ENCODE data around the gene ADGRV1.
"Not testable (repeated sequence)": the region's sequence is repeated elsewhere in the genome, so short reads cannot be mapped to it uniquely, and the experiment has no call there.

ADGRV1 gene

GRCh38 chr5:90657788-90658187 is 99.2 kb downstream of the ADGRV1 start:
- no peaks in the 10 kb centered on the region for H3K4me1 ChIP-seq (ENCODE audit: insufficient read depth, low read length)
- no peak overlapping the region for H3K27ac ChIP-seq (ENCODE audit: low read depth, low read length)
- no peak overlapping the region for H3K9ac ChIP-seq (ENCODE audit: low read length)
- no peaks in the 10 kb centered on the region for H3K9me3 ChIP-seq (ENCODE audit: low read length)
- no peak overlapping the region for H3K4me3 ChIP-seq (ENCODE audit: low read depth in 1 of 2, low read length in 2 of 2)
- H3K36me3 ChIP-seq (ENCODE audit: insufficient read depth, low read length), result no peaks in the 10 kb centered on the region
- H3K27me3 ChIP-seq (ENCODE audit: control insufficient read depth in 1 of 2, insufficient read depth in 2 of 2, low read length in 2 of 2), result no peaks in the 10 kb centered on the region

- Histone ChIP-seq H3K4me1 (ENCODE audit: insufficient read depth, low read length) (no peaks in the 10 kb centered on the region), H3K27ac (ENCODE audit: low read depth, low read length) (no peak overlapping the region), H3K9ac (ENCODE audit: low read length) (no peak overlapping the region), H3K4me3 (ENCODE audit: low read depth in 1 of 2, low read length in 2 of 2) (no peak overlapping the region), H3K36me3 (ENCODE audit: insufficient read depth, low read length) (no peaks in the 10 kb centered on the region), H3K27me3 (ENCODE audit: control insufficient read depth in 1 of 2, insufficient read depth in 2 of 2, low read length in 2 of 2) (no peaks in the 10 kb centered on the region), H3K9me3 (ENCODE audit: low read length) (no peaks in the 10 kb centered on the region)
Measured at GRCh38 chr5:90658620-90659019, 100.0 kb downstream of the ADGRV1 start.

GRCh38 chr5:90668079-90668565 is 109.5 kb downstream of the ADGRV1 start:
- not testable (repeated sequence) for H3K4me1 ChIP-seq (ENCODE audit: insufficient read depth, low read length); H3K36me3 ChIP-seq (ENCODE audit: insufficient read depth, low read length); H3K27ac ChIP-seq (ENCODE audit: low read depth, low read length); H3K4me3 ChIP-seq (ENCODE audit: low read depth in 1 of 2, low read length in 2 of 2); H3K9me3 ChIP-seq (ENCODE audit: low read length); H3K27me3 ChIP-seq (ENCODE audit: control insufficient read depth in 1 of 2, insufficient read depth in 2 of 2, low read length in 2 of 2); H3K9ac ChIP-seq (ENCODE audit: low read length)

GRCh38 chr5:90675222-90675621 is 116.6 kb downstream of the ADGRV1 start:
- Histone ChIP-seq H3K4me1 (ENCODE audit: insufficient read depth, low read length) (no peaks in the 10 kb centered on the region), H3K4me3 (ENCODE audit: low read depth in 1 of 2, low read length in 2 of 2) (no peak overlapping the region), H3K9ac (ENCODE audit: low read length) (no peak overlapping the region), H3K27ac (ENCODE audit: low read depth, low read length) (no peak overlapping the region), H3K36me3 (ENCODE audit: insufficient read depth, low read length) (no peaks in the 10 kb centered on the region), H3K9me3 (ENCODE audit: low read length) (no peaks in the 10 kb centered on the region), H3K27me3 (ENCODE audit: control insufficient read depth in 1 of 2, insufficient read depth in 2 of 2, low read length in 2 of 2) (no peaks in the 10 kb centered on the region)

GRCh38 chr5:90680921-90681563 is 122.4 kb downstream of the ADGRV1 start:
- Histone ChIP-seq H3K9ac (ENCODE audit: low read length) (no peak overlapping the region), H3K4me1 (ENCODE audit: insufficient read depth, low read length) (no peaks in the 10 kb centered on the region), H3K27me3 (ENCODE audit: control insufficient read depth in 1 of 2, insufficient read depth in 2 of 2, low read length in 2 of 2) (no peaks in the 10 kb centered on the region), H3K9me3 (ENCODE audit: low read length) (no peaks in the 10 kb centered on the region), H3K27ac (ENCODE audit: low read depth, low read length) (no peak overlapping the region), H3K36me3 (ENCODE audit: insufficient read depth, low read length) (no peaks in the 10 kb centered on the region), H3K4me3 (ENCODE audit: low read depth in 1 of 2, low read length in 2 of 2) (no peak overlapping the region)

- Histone ChIP-seq H3K36me3 (ENCODE audit: insufficient read depth, low read length) (no peaks in the 10 kb centered on the region), H3K9me3 (ENCODE audit: low read length) (no peaks in the 10 kb centered on the region), H3K4me3 (ENCODE audit: low read depth in 1 of 2, low read length in 2 of 2) (no peak overlapping the region), H3K9ac (ENCODE audit: low read length) (no peak overlapping the region), H3K27me3 (ENCODE audit: control insufficient read depth in 1 of 2, insufficient read depth in 2 of 2, low read length in 2 of 2) (no peaks in the 10 kb centered on the region), H3K27ac (ENCODE audit: low read depth, low read length) (no peak overlapping the region), H3K4me1 (ENCODE audit: insufficient read depth, low read length) (no peaks in the 10 kb centered on the region)
Measured at GRCh38 chr5:90682278-90682677, 123.7 kb downstream of the ADGRV1 start.

GRCh38 chr5:90685425-90686022 is 126.9 kb downstream of the ADGRV1 start:
- Histone ChIP-seq H3K4me3 (ENCODE audit: low read depth in 1 of 2, low read length in 2 of 2) (no peak overlapping the region), H3K36me3 (ENCODE audit: insufficient read depth, low read length) (no peaks in the 10 kb centered on the region), H3K4me1 (ENCODE audit: insufficient read depth, low read length) (no peaks in the 10 kb centered on the region), H3K27me3 (ENCODE audit: control insufficient read depth in 1 of 2, insufficient read depth in 2 of 2, low read length in 2 of 2) (no peaks in the 10 kb centered on the region), H3K9me3 (ENCODE audit: low read length) (no peaks in the 10 kb centered on the region), H3K27ac (ENCODE audit: low read depth, low read length) (no peak overlapping the region), H3K9ac (ENCODE audit: low read length) (no peak overlapping the region)

- not testable (repeated sequence) for H3K4me3 ChIP-seq (ENCODE audit: low read depth in 1 of 2, low read length in 2 of 2); H3K9ac ChIP-seq (ENCODE audit: low read length); H3K4me1 ChIP-seq (ENCODE audit: insufficient read depth, low read length); H3K36me3 ChIP-seq (ENCODE audit: insufficient read depth, low read length); H3K9me3 ChIP-seq (ENCODE audit: low read length); H3K27me3 ChIP-seq (ENCODE audit: control insufficient read depth in 1 of 2, insufficient read depth in 2 of 2, low read length in 2 of 2); H3K27ac ChIP-seq (ENCODE audit: low read depth, low read length)
Measured at GRCh38 chr5:90686363-90686762, 127.8 kb downstream of the ADGRV1 start.

GRCh38 chr5:90687458-90687857 is 128.9 kb downstream of the ADGRV1 start:
- H3K9me3 ChIP-seq (ENCODE audit: low read length); H3K27me3 ChIP-seq (ENCODE audit: control insufficient read depth in 1 of 2, insufficient read depth in 2 of 2, low read length in 2 of 2); H3K4me3 ChIP-seq (ENCODE audit: low read depth in 1 of 2, low read length in 2 of 2); H3K9ac ChIP-seq (ENCODE audit: low read length); H3K36me3 ChIP-seq (ENCODE audit: insufficient read depth, low read length); H3K27ac ChIP-seq (ENCODE audit: low read depth, low read length); H3K4me1 ChIP-seq (ENCODE audit: insufficient read depth, low read length): not testable (repeated sequence)

- H3K27me3 ChIP-seq (ENCODE audit: control insufficient read depth in 1 of 2, insufficient read depth in 2 of 2, low read length in 2 of 2), result no peaks in the 10 kb centered on the region
- no peak overlapping the region for H3K27ac ChIP-seq (ENCODE audit: low read depth, low read length)
- H3K4me3 ChIP-seq (ENCODE audit: low read depth in 1 of 2, low read length in 2 of 2), result no peak overlapping the region
- no peaks in the 10 kb centered on the region for H3K36me3 ChIP-seq (ENCODE audit: insufficient read depth, low read length)
- no peaks in the 10 kb centered on the region for H3K4me1 ChIP-seq (ENCODE audit: insufficient read depth, low read length)
- H3K9ac ChIP-seq (ENCODE audit: low read length), result no peak overlapping the region
- H3K9me3 ChIP-seq (ENCODE audit: low read length), result no peaks in the 10 kb centered on the region
Measured at GRCh38 chr5:90689064-90689463, 130.5 kb downstream of the ADGRV1 start.

GRCh38 chr5:90690307-90690706 is 131.7 kb downstream of the ADGRV1 start:
- H3K36me3 ChIP-seq (ENCODE audit: insufficient read depth, low read length), result no peaks in the 10 kb centered on the region
- no peak overlapping the region for H3K4me3 ChIP-seq (ENCODE audit: low read depth in 1 of 2, low read length in 2 of 2)
- no peaks in the 10 kb centered on the region for H3K27me3 ChIP-seq (ENCODE audit: control insufficient read depth in 1 of 2, insufficient read depth in 2 of 2, low read length in 2 of 2)
- no peaks in the 10 kb centered on the region for H3K9me3 ChIP-seq (ENCODE audit: low read length)
- no peak overlapping the region for H3K9ac ChIP-seq (ENCODE audit: low read length)
- H3K27ac ChIP-seq (ENCODE audit: low read depth, low read length), result no peak overlapping the region
- H3K4me1 ChIP-seq (ENCODE audit: insufficient read depth, low read length), result no peaks in the 10 kb centered on the region

GRCh38 chr5:90691533-90691932 is 132.9 kb downstream of the ADGRV1 start:
- no peak overlapping the region for H3K27ac ChIP-seq (ENCODE audit: low read depth, low read length)
- H3K4me3 ChIP-seq (ENCODE audit: low read depth in 1 of 2, low read length in 2 of 2), result no peak overlapping the region
- no peaks in the 10 kb centered on the region for H3K36me3 ChIP-seq (ENCODE audit: insufficient read depth, low read length)
- H3K9ac ChIP-seq (ENCODE audit: low read length), result no peak overlapping the region
- no peaks in the 10 kb centered on the region for H3K4me1 ChIP-seq (ENCODE audit: insufficient read depth, low read length)
- H3K27me3 ChIP-seq (ENCODE audit: control insufficient read depth in 1 of 2, insufficient read depth in 2 of 2, low read length in 2 of 2), result no peaks in the 10 kb centered on the region
- H3K9me3 ChIP-seq (ENCODE audit: low read length), result no peaks in the 10 kb centered on the region

Measured in muscle layer of colon (tissue), 2 donors.